HepG2 (cell line): Measurements from ENCODE around the gene IL1RL1. TPM values are rescaled to one million over a fixed set of nuclear protein-coding genes. Genes with fewer than 3 reads are reported as not detected.

Source experiments
- ATAC-seq: fragments of 200-7000 bp; cut with Tn5 transposase; 3 replicates; pipeline ENCODE4 v1.9.1; 2020; ENCODE audit warnings: mild to moderate bottlenecking, moderate library complexity
- BruUV-seq: library from RNA; stranded (reverse); fragments of 400-500 nt; replicated peaks from 2 replicates; lab custom pipeline; 2021; lab: Mats Ljungman, UMichigan
- CTCF ChIA-PET: fragments of 300-600 bp; formaldehyde crosslinking; extraction: SDS; loops from one replicate; lab custom pipeline; 2021; ENCODE audit warnings: low total read pairs, inconsistent platforms, low intra/inter-chr PET ratio; lab: Yijun Ruan, JAX
- POLR2A ChIA-PET: fragments of 350-600 bp; sonication (Branson Sonifier 250); formaldehyde crosslinking; loops from one replicate; lab custom pipeline; 2020; ENCODE audit warnings: antibody characterized with exemption, inconsistent platforms; lab: Yijun Ruan, JAX
- DNase-seq: peaks from one replicate; pipeline ENCODE4 v3.0.0-alpha.2; 2015; ENCODE audit warnings: low spot score
- FAIRE-seq: peaks from 3 replicates; lab custom pipeline; 2011; peaks lifted over from hg19 to GRCh38; lab: Jason Lieb, UNC
- H2AFZ ChIP-seq: one replicate; pipeline ENCODE4 v1.6.1; 2011; ENCODE audit warnings: low read length, inconsistent platforms
- H3K27ac ChIP-seq: fragments of 300-600 bp; 3 replicates; pipeline ENCODE4 v1.8.0; 2011; ENCODE audit warnings: mixed run types, mild to moderate bottlenecking, mixed read lengths, low read length, inconsistent platforms; ENCODE audit not compliant: insufficient read depth; ENCODE audit errors: extremely low read length
- H3K27me3 ChIP-seq, 2 experiments: fragments of 200-600 bp in 1 of 2; 2 replicates in 1 of 2; 3 replicates in 1 of 2; pipeline versions ENCODE4 v1.6.0 to v1.8.0; 2011; ENCODE audit warnings: low read length in 2 of 2, mild to moderate bottlenecking in 2 of 2, moderate library complexity in 2 of 2, inconsistent platforms in 1 of 2; ENCODE audit not compliant: insufficient read depth in 2 of 2, control insufficient read depth in 1 of 2
- H3K36me3 ChIP-seq, 2 experiments: fragments of 200-600 bp in 1 of 2; replicated peaks in 1 of 2; 2 replicates in 1 of 2; 3 replicates in 1 of 2; pipeline versions ENCODE4 v1.5.1 to v1.8.0; 2011; ENCODE audit warnings: low read length in 2 of 2, inconsistent platforms in 1 of 2; ENCODE audit not compliant: insufficient read depth in 2 of 2, control insufficient read depth in 1 of 2
- H3K4me1 ChIP-seq: 2 replicates; pipeline ENCODE4 v1.5.1; 2012; ENCODE audit warnings: low read length, inconsistent platforms; ENCODE audit not compliant: insufficient read depth
- H3K4me2 ChIP-seq: 2 replicates; pipeline ENCODE4 v1.6.0; 2011; ENCODE audit warnings: low read depth, low read length, inconsistent platforms
- H3K4me3 ChIP-seq, 3 experiments: fragments of 200-600 bp in 1 of 3; sonication (generic), shearing (Covaris generic) in 1 of 3; replicated peaks in 1 of 3; 2 replicates each; pipeline ENCODE4 v1.5.1; 2011 to 2016; ENCODE audit warnings: low read length in 3 of 3, inconsistent platforms in 2 of 3, low read depth in 2 of 3, mild to moderate bottlenecking in 2 of 3, control low read depth in 1 of 3, mixed read lengths in 1 of 3; ENCODE audit not compliant: insufficient read depth in 1 of 3
- H3K79me2 ChIP-seq: one replicate; pipeline ENCODE4 v1.6.1; 2011; ENCODE audit warnings: low read length, inconsistent platforms; ENCODE audit not compliant: insufficient read depth
- H3K9ac ChIP-seq: 2 replicates; pipeline ENCODE4 v1.6.0; 2011; ENCODE audit warnings: mild to moderate bottlenecking, low read depth, low read length, inconsistent platforms; ENCODE audit not compliant: insufficient read depth
- H3K9me3 ChIP-seq: 2 replicates; pipeline ENCODE4 v1.5.1; 2012; ENCODE audit warnings: mild to moderate bottlenecking, low read length
- H4K20me1 ChIP-seq: 2 replicates; pipeline ENCODE4 v1.6.0; 2011; ENCODE audit warnings: inconsistent platforms, mild to moderate bottlenecking, low read length, moderate library complexity; ENCODE audit not compliant: insufficient read depth
- FOXO1 ChIP-seq: sonication (generic); formaldehyde crosslinking; IDR thresholded peaks from 2 replicates; pipeline ENCODE4 v1.4.0; 2020; ENCODE audit warnings: missing genetic modification reagents
- PRMT3 ChIP-seq: sonication (generic); formaldehyde crosslinking; IDR thresholded peaks from 2 replicates; pipeline ENCODE4 v1.8.1; 2022; ENCODE audit warnings: low read depth, mild to moderate bottlenecking, moderate library complexity, missing genetic modification reagents, borderline replicate concordance
- SAFB2 ChIP-seq: sonication (generic); formaldehyde crosslinking; IDR thresholded peaks from 2 replicates; pipeline ENCODE4 v1.5.1; 2020; ENCODE audit warnings: missing genetic modification reagents, low read depth, mild to moderate bottlenecking, borderline replicate concordance
- ZNF12 ChIP-seq: sonication (generic); formaldehyde crosslinking; IDR thresholded peaks from 2 replicates; pipeline ENCODE4 v1.5.0; 2020; ENCODE audit warnings: missing genetic modification reagents
- WGBS: methylation state at CpG from one replicate; pipeline ENCODE4 v1.1.6; 2017; ENCODE audit warnings: low lambda C conversion rate; 5-methylcytosine and 5-hydroxymethylcytosine counted together
- in situ Hi-C: cut with HindIII; loops from 2 replicates; pipeline ENCODE4 v1.10.0; 2017; ENCODE audit warnings: low pct_unique_long_range_greater_than_20kb; ENCODE audit not compliant: extremely low pct_ligation_motif_present
- intact Hi-C: fragments of 100-400 bp; cut with micrococcal nuclease; formaldehyde crosslinking; loops from one replicate; pipeline ENCODE4 v1.10.0; 2022; ENCODE audit not compliant: unreplicated experiment
- polyA plus RNA-seq, 8 experiments: library from polyadenylated mRNA; depleted of rRNA in 3 of 8; stranded (reverse) in 7 of 8; unstranded in 1 of 8; fragments of >200 nt; fragmentation: Illumina TruSeq in 4 of 8; extraction: Trizol in 4 of 8; gene quantifications; 2 replicates each; pipeline versions ENCODE4 v1.2.1 to v1.2.3, GENCODE V29; 2011 to 2016; ENCODE audit warnings: low read depth in 4 of 8, missing spikeins in 1 of 8, mixed read lengths in 1 of 8; ENCODE audit not compliant: insufficient read depth in 1 of 8
- total RNA-seq, 5 experiments: library from RNA; depleted of rRNA; stranded (reverse); fragments of >200 nt; fragmentation: Illumina TruSeq; extraction: Trizol; gene quantifications; 2 replicates each; pipeline ENCODE4 v1.2.3, GENCODE V29; 2016; ENCODE audit warnings: low read depth in 1 of 5
- TF ChIP-seq, protein P1 (sequence below): sonication (generic); formaldehyde crosslinking; IDR thresholded peaks from 2 replicates; pipeline ENCODE4 v1.4.0; 2020; ENCODE audit warnings: missing genetic modification reagents, borderline replicate concordance
- TF ChIP-seq, protein P2 (sequence below): sonication (generic); formaldehyde crosslinking; IDR thresholded peaks from 2 replicates; pipeline ENCODE4 v1.8.0; 2023; ENCODE audit warnings: mild to moderate bottlenecking, missing genetic modification reagents

The IL1RL1 gene
- total and polyA plus RNA-seq, 2 of the 13 experiments (the other 11 are each of a cell fraction or from before 2014, with no cell fraction given), result 0.02 to 0.03 TPM

DNA sequence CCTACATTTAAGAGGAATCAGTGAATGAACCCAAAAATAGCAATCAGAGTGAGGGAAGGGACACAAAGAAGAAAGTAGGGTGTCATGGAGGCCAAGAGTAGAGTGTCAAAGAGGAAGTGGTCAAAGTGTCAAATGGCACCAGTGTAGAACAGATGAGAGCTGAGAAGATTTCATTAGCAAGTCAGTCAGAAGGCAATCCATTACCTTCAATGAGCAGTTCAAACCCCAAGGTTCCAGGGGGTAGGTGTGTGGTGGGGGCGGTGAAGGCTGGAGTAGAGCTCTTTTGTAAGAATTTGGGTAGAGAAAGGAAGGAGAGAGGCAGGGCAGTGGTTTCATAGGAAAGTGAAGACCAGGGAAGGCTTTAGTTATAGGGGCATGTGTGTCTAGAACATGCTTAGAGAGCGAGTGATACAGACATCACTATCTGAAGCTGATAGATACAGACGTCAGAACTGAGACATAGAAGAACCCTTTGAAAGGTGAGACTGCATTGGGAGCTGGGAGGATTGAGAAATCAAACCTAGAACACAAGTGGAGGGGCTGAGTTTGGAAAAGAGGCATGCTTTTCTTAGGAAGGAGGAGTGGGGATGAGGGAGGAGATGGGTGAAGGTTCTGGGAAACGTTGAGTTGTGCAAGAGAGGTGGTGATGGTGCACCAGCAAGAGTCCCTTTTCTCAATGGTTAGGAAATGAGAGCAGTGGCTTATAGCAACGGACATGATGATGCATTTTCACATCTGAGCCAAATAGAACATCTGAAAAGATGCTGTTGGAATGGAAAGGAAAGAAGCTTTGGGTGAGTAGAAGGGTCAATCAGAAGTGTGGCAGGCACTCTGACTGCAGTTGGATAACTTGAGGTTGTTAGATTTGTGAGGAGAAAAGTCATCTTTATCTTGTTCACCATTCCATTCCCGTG, 48.9 kb upstream of the IL1RL1 start (continued):
- TF ChIP-seq, protein P1, sequence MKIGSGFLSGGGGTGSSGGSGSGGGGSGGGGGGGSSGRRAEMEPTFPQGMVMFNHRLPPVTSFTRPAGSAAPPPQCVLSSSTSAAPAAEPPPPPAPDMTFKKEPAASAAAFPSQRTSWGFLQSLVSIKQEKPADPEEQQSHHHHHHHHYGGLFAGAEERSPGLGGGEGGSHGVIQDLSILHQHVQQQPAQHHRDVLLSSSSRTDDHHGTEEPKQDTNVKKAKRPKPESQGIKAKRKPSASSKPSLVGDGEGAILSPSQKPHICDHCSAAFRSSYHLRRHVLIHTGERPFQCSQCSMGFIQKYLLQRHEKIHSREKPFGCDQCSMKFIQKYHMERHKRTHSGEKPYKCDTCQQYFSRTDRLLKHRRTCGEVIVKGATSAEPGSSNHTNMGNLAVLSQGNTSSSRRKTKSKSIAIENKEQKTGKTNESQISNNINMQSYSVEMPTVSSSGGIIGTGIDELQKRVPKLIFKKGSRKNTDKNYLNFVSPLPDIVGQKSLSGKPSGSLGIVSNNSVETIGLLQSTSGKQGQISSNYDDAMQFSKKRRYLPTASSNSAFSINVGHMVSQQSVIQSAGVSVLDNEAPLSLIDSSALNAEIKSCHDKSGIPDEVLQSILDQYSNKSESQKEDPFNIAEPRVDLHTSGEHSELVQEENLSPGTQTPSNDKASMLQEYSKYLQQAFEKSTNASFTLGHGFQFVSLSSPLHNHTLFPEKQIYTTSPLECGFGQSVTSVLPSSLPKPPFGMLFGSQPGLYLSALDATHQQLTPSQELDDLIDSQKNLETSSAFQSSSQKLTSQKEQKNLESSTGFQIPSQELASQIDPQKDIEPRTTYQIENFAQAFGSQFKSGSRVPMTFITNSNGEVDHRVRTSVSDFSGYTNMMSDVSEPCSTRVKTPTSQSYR (CRISPR knock-in tag), result no peak
- TF ChIP-seq, protein P2, sequence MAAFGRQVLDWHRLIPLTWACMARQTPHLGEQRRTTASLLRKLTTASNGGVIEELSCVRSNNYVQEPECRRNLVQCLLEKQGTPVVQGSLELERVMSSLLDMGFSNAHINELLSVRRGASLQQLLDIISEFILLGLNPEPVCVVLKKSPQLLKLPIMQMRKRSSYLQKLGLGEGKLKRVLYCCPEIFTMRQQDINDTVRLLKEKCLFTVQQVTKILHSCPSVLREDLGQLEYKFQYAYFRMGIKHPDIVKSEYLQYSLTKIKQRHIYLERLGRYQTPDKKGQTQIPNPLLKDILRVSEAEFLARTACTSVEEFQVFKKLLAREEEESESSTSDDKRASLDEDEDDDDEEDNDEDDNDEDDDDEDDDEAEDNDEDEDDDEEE (CRISPR knock-in tag), result no peak
- TF ChIP-seq PRMT3 (CRISPR knock-in tag), result no peak

DNA sequence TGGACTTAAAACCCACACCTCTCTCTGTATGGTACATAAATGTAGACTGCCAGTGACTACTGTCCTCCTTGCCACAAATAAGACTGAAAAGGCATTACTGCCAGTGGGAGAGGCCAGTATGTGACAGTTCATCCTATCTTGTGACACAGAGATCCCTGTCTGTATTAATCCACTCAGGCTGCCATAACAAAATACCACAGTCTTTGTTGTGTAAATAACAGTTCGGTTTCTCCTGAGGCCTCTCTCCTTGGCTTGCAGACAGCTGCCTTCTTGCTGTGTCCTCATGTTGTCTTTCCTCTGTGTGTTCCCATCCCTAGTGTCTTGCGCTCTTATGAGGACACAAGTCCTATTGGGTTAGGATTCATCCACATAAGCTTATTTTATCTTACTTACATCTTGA, 46.4 kb upstream of the IL1RL1 start:
- intact Hi-C loops, result no loop called here
- Histone ChIP-seq H3K27me3 (peaks cover 0 to 22% of the 10 kb centered on the region in 2 experiments; a peak in 3 of 5 replicates), H3K27ac (no peak overlapping the region), H2AFZ (no peak overlapping the region), H3K4me1 (no peaks in the 10 kb centered on the region), H3K36me3 (no peaks in the 10 kb centered on the region), H4K20me1 (no peaks in the 10 kb centered on the region), H3K79me2 (no peaks in the 10 kb centered on the region)
- no peak for FAIRE-seq
- in situ Hi-C loops, result no loop called here
- 50% methylated on average over 2 of the region's 2 CpGs for WGBS
- DNase-seq, result no peak
- TF ChIP-seq ZNF12, result 0 out of 2 replicates have a peak, but pooled peaks have one; percentile 21
- no peak for TF ChIP-seq SAFB2 (CRISPR knock-in tag)
- TF ChIP-seq FOXO1 (CRISPR knock-in tag), result no peak
- TF ChIP-seq, all 625 proteins: peak for 1
- ChIA-PET CTCF (no interaction called here), POLR2A (no interaction called here)
- no TSS peak for BruUV-seq
- no peaks in the 10 kb centered on the region for H3K9me3 ChIP-seq
- no peak overlapping the region for H3K4me2 ChIP-seq
- H3K9ac ChIP-seq, result no peak overlapping the region
- no peak for ATAC-seq
- no peak overlapping the region for H3K4me3 ChIP-seq
